Measurements from ENCODE around the gene ANGPTL7. TPM values are rescaled to one million over a fixed set of nuclear protein-coding genes. Genes with fewer than 3 reads are reported as not detected.

The ANGPTL7 gene
- total RNA-seq, 1 experiment from 2014 or later, result not detected

DNA sequence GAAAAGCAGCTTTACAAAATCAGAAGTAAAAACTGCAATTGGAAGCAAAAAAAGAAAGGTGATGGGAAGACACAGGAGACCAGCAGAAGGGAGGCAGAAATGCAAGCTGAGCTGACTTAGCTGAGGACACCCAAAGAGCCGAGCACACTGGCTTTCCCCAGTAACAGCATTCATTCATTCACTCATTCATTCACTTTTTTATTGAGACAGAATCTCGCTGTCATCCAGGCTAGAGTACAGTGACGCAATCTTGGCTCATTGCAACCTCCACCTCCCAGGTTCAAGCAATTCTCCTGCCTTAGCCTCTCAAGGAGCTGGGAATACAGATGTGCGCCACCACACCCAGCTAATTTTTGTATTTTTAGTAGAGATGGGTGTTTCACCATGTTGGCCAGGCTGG lies 8.2 kb downstream of the ANGPTL7 start:
- no peaks in the 10 kb centered on the region for H3K9me3 ChIP-seq (ENCODE audit: control insufficient read depth in 1 of 2, insufficient read depth in 1 of 2, low read depth in 1 of 2, low read length in 2 of 2)
- H3K27me3 ChIP-seq (ENCODE audit: insufficient read depth, low read length), result no peaks in the 10 kb centered on the region
- no peaks in the 10 kb centered on the region for H4K20me1 ChIP-seq (ENCODE audit: insufficient read depth)
- H3K27ac ChIP-seq (ENCODE audit: low read depth, low read length), result no peak overlapping the region
- intact Hi-C loops (cut with micrococcal nuclease), result no loop called here
- ChIA-PET POLR2A (no interaction called here), RAD21 (ENCODE audit: low non-redundant PET in 1 of 2, low total read pairs in 2 of 2, uncharacterized antibody in 2 of 2, unreplicated experiment in 2 of 2) (no interaction called here), CTCF (no interaction called here)
- no peaks in the 10 kb centered on the region for H3K9me2 ChIP-seq (ENCODE audit: insufficient read depth)
- no peak overlapping the region for H3K9ac ChIP-seq (ENCODE audit: low read length)
- no TSS peak for BruUV-seq (replicated peaks)
- no peaks in the 10 kb centered on the region for H3K79me2 ChIP-seq (ENCODE audit: insufficient read depth, low read length)
- TF ChIP-seq EGR1 (IDR thresholded peaks at IDR 0.05; ENCODE audit: low read depth), result no peak
- TF ChIP-seq, protein P1, sequence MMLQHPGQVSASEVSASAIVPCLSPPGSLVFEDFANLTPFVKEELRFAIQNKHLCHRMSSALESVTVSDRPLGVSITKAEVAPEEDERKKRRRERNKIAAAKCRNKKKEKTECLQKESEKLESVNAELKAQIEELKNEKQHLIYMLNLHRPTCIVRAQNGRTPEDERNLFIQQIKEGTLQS (IDR thresholded peaks at IDR 0.05), result no peak
- no peak for TF ChIP-seq CTCF (IDR thresholded peaks at IDR 0.05 in 2 of 3, conservative IDR thresholded peaks at IDR 0.05 in 1 of 3; ENCODE audit: borderline replicate concordance in 1 of 3, insufficient read depth in 1 of 3, low read depth in 2 of 3, low read length in 2 of 3)
- no peak for TF ChIP-seq POLR2A (IDR thresholded peaks at IDR 0.05; ENCODE audit: borderline replicate concordance, extremely low read depth, insufficient read depth, insufficient read length)
- no peak for TF ChIP-seq EZH2 (IDR thresholded peaks at IDR 0.05)
- TF ChIP-seq ZNF274 (IDR thresholded peaks at IDR 0.05; ENCODE audit: low read depth, low read length), result no peak
- no peak for TF ChIP-seq CBX3 (IDR thresholded peaks at IDR 0.05; ENCODE audit: low read depth)
- TF ChIP-seq RAD21 (IDR thresholded peaks at IDR 0.05; ENCODE audit: low read depth), result no peak
- no peaks in the 10 kb centered on the region for H3K4me1 ChIP-seq (ENCODE audit: control insufficient read depth in 1 of 2, insufficient read depth in 2 of 2, low read length in 2 of 2)
- no peak overlapping the region for H2AFZ ChIP-seq (ENCODE audit: low read depth, low read length, poor library complexity, severe bottlenecking)
- ATAC-seq (no peak), DNase-seq (ENCODE audit: low read depth, low spot score) (no peak)
- H3K36me3 ChIP-seq (ENCODE audit: control insufficient read depth in 1 of 2, insufficient read depth in 2 of 2, low read length in 2 of 2), result peaks cover 21 to 23% of the 10 kb centered on the region in 2 experiments; a peak in 2 of 4 replicates
- no peak overlapping the region for H3K4me3 ChIP-seq (replicated peaks in 1 of 2; ENCODE audit: low read depth in 1 of 2, low read length in 2 of 2)
- no peak overlapping the region for H3K4me2 ChIP-seq (ENCODE audit: low read length)

DNA sequence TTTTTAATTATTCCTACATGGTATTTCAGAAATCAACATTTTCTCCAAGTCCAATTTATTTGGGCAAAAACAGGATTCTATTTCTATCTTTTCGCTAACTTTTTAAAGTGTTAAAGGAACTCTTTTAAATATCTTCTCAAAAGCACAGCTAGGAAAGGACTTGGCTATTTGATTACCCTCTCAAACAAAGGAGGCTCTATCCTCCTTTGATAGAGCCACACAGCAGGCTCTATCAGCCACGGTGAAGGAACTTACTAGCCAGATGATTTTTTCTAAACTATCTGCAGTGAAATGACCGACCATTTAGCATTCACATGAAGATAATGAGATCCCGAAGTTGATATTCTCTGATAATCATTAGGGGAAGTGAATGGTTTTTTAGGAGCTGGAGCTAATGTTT lies 9.1 kb downstream of the ANGPTL7 start:
- no peaks in the 10 kb centered on the region for H3K27me3 ChIP-seq (ENCODE audit: insufficient read depth, low read length)
- no peak for ATAC-seq
- no peak for DNase-seq (ENCODE audit: low read depth, low spot score)
- H3K36me3 ChIP-seq (ENCODE audit: control insufficient read depth in 1 of 2, insufficient read depth in 2 of 2, low read length in 2 of 2), result peaks cover 21 to 23% of the 10 kb centered on the region in 2 experiments; a peak in 2 of 4 replicates
- H3K9me3 ChIP-seq (ENCODE audit: control insufficient read depth in 1 of 2, insufficient read depth in 1 of 2, low read depth in 1 of 2, low read length in 2 of 2), result no peaks in the 10 kb centered on the region
- H3K27ac ChIP-seq (ENCODE audit: low read depth, low read length), result no peak overlapping the region
- H3K9ac ChIP-seq (ENCODE audit: low read length), result no peak overlapping the region
- H4K20me1 ChIP-seq (ENCODE audit: insufficient read depth), result no peaks in the 10 kb centered on the region
- ChIA-PET POLR2A (no interaction called here), CTCF (no interaction called here), RAD21 (ENCODE audit: low non-redundant PET in 1 of 2, low total read pairs in 2 of 2, uncharacterized antibody in 2 of 2, unreplicated experiment in 2 of 2) (no interaction called here)
- no peak overlapping the region for H3K4me2 ChIP-seq (ENCODE audit: low read length)
- H3K79me2 ChIP-seq (ENCODE audit: insufficient read depth, low read length), result no peaks in the 10 kb centered on the region
- intact Hi-C loops (cut with micrococcal nuclease), result no loop called here
- no peak overlapping the region for H3K4me3 ChIP-seq (replicated peaks in 1 of 2; ENCODE audit: low read depth in 1 of 2, low read length in 2 of 2)
- no TSS peak for BruUV-seq (replicated peaks)
- H3K9me2 ChIP-seq (ENCODE audit: insufficient read depth), result no peaks in the 10 kb centered on the region
- H2AFZ ChIP-seq (ENCODE audit: low read depth, low read length, poor library complexity, severe bottlenecking), result no peak overlapping the region
- no peaks in the 10 kb centered on the region for H3K4me1 ChIP-seq (ENCODE audit: control insufficient read depth in 1 of 2, insufficient read depth in 2 of 2, low read length in 2 of 2)
- TF ChIP-seq SIN3A (IDR thresholded peaks at IDR 0.05; ENCODE audit: low read depth) (no peak), CTCF (IDR thresholded peaks at IDR 0.05 in 2 of 3, conservative IDR thresholded peaks at IDR 0.05 in 1 of 3; ENCODE audit: borderline replicate concordance in 1 of 3, insufficient read depth in 1 of 3, low read depth in 2 of 3, low read length in 2 of 3) (no peak)
- TF ChIP-seq, protein P2, sequence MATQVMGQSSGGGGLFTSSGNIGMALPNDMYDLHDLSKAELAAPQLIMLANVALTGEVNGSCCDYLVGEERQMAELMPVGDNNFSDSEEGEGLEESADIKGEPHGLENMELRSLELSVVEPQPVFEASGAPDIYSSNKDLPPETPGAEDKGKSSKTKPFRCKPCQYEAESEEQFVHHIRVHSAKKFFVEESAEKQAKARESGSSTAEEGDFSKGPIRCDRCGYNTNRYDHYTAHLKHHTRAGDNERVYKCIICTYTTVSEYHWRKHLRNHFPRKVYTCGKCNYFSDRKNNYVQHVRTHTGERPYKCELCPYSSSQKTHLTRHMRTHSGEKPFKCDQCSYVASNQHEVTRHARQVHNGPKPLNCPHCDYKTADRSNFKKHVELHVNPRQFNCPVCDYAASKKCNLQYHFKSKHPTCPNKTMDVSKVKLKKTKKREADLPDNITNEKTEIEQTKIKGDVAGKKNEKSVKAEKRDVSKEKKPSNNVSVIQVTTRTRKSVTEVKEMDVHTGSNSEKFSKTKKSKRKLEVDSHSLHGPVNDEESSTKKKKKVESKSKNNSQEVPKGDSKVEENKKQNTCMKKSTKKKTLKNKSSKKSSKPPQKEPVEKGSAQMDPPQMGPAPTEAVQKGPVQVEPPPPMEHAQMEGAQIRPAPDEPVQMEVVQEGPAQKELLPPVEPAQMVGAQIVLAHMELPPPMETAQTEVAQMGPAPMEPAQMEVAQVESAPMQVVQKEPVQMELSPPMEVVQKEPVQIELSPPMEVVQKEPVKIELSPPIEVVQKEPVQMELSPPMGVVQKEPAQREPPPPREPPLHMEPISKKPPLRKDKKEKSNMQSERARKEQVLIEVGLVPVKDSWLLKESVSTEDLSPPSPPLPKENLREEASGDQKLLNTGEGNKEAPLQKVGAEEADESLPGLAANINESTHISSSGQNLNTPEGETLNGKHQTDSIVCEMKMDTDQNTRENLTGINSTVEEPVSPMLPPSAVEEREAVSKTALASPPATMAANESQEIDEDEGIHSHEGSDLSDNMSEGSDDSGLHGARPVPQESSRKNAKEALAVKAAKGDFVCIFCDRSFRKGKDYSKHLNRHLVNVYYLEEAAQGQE (IDR thresholded peaks at IDR 0.05; ENCODE audit: low read depth), result no peak
